IMR-90 (cell line): Measurements from ENCODE around the gene NMRAL1. TPM values are rescaled to one million over a fixed set of nuclear protein-coding genes. Genes with fewer than 3 reads are reported as not detected.
A peak's percentile ranks its signal among the peaks of the same experiment; 100 is the strongest.

Source experiments
- ATAC-seq: fragments of 200-7000 bp; cut with Tn5 transposase; 2 replicates; pipeline ENCODE4 v1.9.1; 2020; ENCODE audit warnings: low read depth, mild to moderate bottlenecking, moderate library complexity
- BruUV-seq: library from RNA; stranded (reverse); fragments of 400-500 nt; replicated peaks from 2 replicates; lab custom pipeline; 2021; lab: Mats Ljungman, UMichigan
- CTCF ChIA-PET: fragments of 300-600 bp; formaldehyde crosslinking; extraction: SDS; loops from one replicate; lab custom pipeline; 2021; ENCODE audit warnings: antibody characterized with exemption; lab: Yijun Ruan, JAX
- POLR2A ChIA-PET: fragments of 300-600 bp; sonication (Branson Sonifier 250); formaldehyde crosslinking; loops from one replicate; lab custom pipeline; 2022; ENCODE audit warnings: antibody characterized with exemption; ENCODE audit not compliant: unreplicated experiment; lab: Charles Lee
- DNase-seq: peaks from one replicate; pipeline ENCODE4 v3.0.0; 2013
- H2AFZ ChIP-seq: replicated peaks from 2 replicates; pipeline ENCODE3; 2013; ENCODE audit warnings: low read length, mild to moderate bottlenecking; ENCODE audit not compliant: poor library complexity
- H2AK5ac ChIP-seq: 2 replicates; pipeline ENCODE4 v1.6.1; 2013; ENCODE audit warnings: low read depth, low read length, inconsistent platforms
- H2AK9ac ChIP-seq: replicated peaks from 2 replicates; pipeline ENCODE3; 2013; ENCODE audit warnings: mild to moderate bottlenecking, low read depth, low read length, moderate library complexity; ENCODE audit not compliant: poor library complexity
- H2BK120ac ChIP-seq: 2 replicates; pipeline ENCODE4 v1.6.1; 2013; ENCODE audit warnings: low read depth, low read length, inconsistent platforms
- H2BK15ac ChIP-seq: 3 replicates; pipeline ENCODE4 v1.6.1; 2013; ENCODE audit warnings: low read depth, low read length, inconsistent platforms
- H2BK20ac ChIP-seq: 2 replicates; pipeline ENCODE4 v1.6.1; 2013; ENCODE audit warnings: low read depth, mild to moderate bottlenecking, inconsistent platforms, low read length, moderate library complexity
- H2BK5ac ChIP-seq: 2 replicates; pipeline ENCODE4 v1.6.1; 2013; ENCODE audit warnings: mild to moderate bottlenecking, low read depth, low read length, inconsistent platforms; ENCODE audit not compliant: poor library complexity, severe bottlenecking
- H3K14ac ChIP-seq: replicated peaks from 2 replicates; pipeline ENCODE4 v1.6.1; 2013; ENCODE audit warnings: low read depth, low read length, inconsistent platforms
- H3K18ac ChIP-seq: 2 replicates; pipeline ENCODE4 v1.6.1; 2013; ENCODE audit warnings: low read depth, low read length, control low read depth
- H3K23ac ChIP-seq: 2 replicates; pipeline ENCODE4 v1.6.1; 2013; ENCODE audit warnings: low read depth, low read length, inconsistent platforms
- H3K27ac ChIP-seq: 2 replicates; pipeline ENCODE4 v1.5.1; 2013; ENCODE audit warnings: mild to moderate bottlenecking, control low read depth, low read length; ENCODE audit not compliant: insufficient read depth
- H3K27me3 ChIP-seq: 2 replicates; pipeline ENCODE4 v1.6.1; 2013; ENCODE audit warnings: low read length; ENCODE audit not compliant: control insufficient read depth, insufficient read depth
- H3K36me3 ChIP-seq: 2 replicates; pipeline ENCODE4 v1.6.1; 2013; ENCODE audit warnings: low read length, mixed read lengths; ENCODE audit not compliant: control insufficient read depth, insufficient read depth
- H3K4ac ChIP-seq: 2 replicates; pipeline ENCODE4 v1.6.1; 2013; ENCODE audit warnings: low read depth, low read length, inconsistent platforms
- H3K4me1 ChIP-seq: 2 replicates; pipeline ENCODE4 v1.6.1; 2013; ENCODE audit warnings: low read length, mixed read lengths; ENCODE audit not compliant: control insufficient read depth, insufficient read depth
- H3K4me2 ChIP-seq: 2 replicates; pipeline ENCODE4 v1.6.1; 2013; ENCODE audit warnings: low read depth, mild to moderate bottlenecking, control low read depth, low read length, moderate library complexity
- H3K4me3 ChIP-seq: 2 replicates; pipeline ENCODE4 v1.5.1; 2013; ENCODE audit warnings: low read depth, mild to moderate bottlenecking, control low read depth, low read length, moderate library complexity; ENCODE audit not compliant: insufficient read depth
- H3K56ac ChIP-seq: 2 replicates; pipeline ENCODE4 v1.6.1; 2013; ENCODE audit warnings: low read length, inconsistent platforms; ENCODE audit not compliant: insufficient read depth; ENCODE audit errors: extremely low read depth
- H3K79me1 ChIP-seq, 2 experiments: 2 replicates each; pipeline ENCODE4 v1.6.1; 2013; ENCODE audit warnings: low read length in 2 of 2, inconsistent platforms in 1 of 2, low read depth in 1 of 2
- H3K9ac ChIP-seq: 2 replicates; pipeline ENCODE4 v1.6.1; 2013; ENCODE audit warnings: low read depth, low read length, control low read depth
- H3K9me1 ChIP-seq: 2 replicates; pipeline ENCODE4 v1.6.1; 2013; ENCODE audit warnings: low read length, inconsistent platforms; ENCODE audit not compliant: insufficient read depth
- H3K9me3 ChIP-seq: 2 replicates; pipeline ENCODE4 v1.6.1; 2013; ENCODE audit warnings: low read length; ENCODE audit not compliant: control insufficient read depth, insufficient read depth
- H4K20me1 ChIP-seq: 2 replicates; pipeline ENCODE4 v1.6.1; 2013; ENCODE audit warnings: low read length, inconsistent platforms; ENCODE audit not compliant: insufficient read depth
- H4K5ac ChIP-seq: 2 replicates; pipeline ENCODE4 v1.6.1; 2013; ENCODE audit warnings: mild to moderate bottlenecking, low read depth, low read length, control low read depth
- H4K8ac ChIP-seq, 2 experiments: 2 replicates each; pipeline ENCODE4 v1.6.1; 2013; ENCODE audit warnings: low read depth in 2 of 2, low read length in 2 of 2, control low read depth in 1 of 2, inconsistent platforms in 1 of 2
- H4K91ac ChIP-seq: 2 replicates; pipeline ENCODE4 v1.6.1; 2013; ENCODE audit warnings: low read depth, low read length, inconsistent platforms; ENCODE audit not compliant: insufficient read depth
- CEBPB ChIP-seq: IDR thresholded peaks from 2 replicates; pipeline ENCODE4 v1.6.1; 2012; ENCODE audit warnings: low read depth, low read length, improper control_type of control experiment
- CHD1 ChIP-seq: IDR thresholded peaks from 2 replicates; pipeline ENCODE4 v1.6.1; 2012; ENCODE audit warnings: low read depth, low read length, improper control_type of control experiment
- CTCF ChIP-seq: conservative IDR thresholded peaks from 2 replicates; pipeline ENCODE4 v1.5.1; 2012; ENCODE audit warnings: mild to moderate bottlenecking, low read depth, low read length, improper control_type of control experiment
- ELK1 ChIP-seq: fragments of 150-350 bp; IDR thresholded peaks from 2 replicates; pipeline ENCODE4 v1.6.1; 2016; ENCODE audit warnings: low read depth, mild to moderate bottlenecking, low read length, moderate library complexity, borderline replicate concordance
- MAZ ChIP-seq: IDR thresholded peaks from 2 replicates; pipeline ENCODE4 v1.6.1; 2012; ENCODE audit warnings: low read depth, mild to moderate bottlenecking, low read length, improper control_type of control experiment, moderate library complexity, borderline replicate concordance
- MXI1 ChIP-seq: IDR thresholded peaks from 2 replicates; pipeline ENCODE4 v1.6.1; 2012; ENCODE audit warnings: low read depth, mild to moderate bottlenecking, low read length, moderate library complexity, borderline replicate concordance
- NFE2L2 ChIP-seq: fragments of 150-350 bp; IDR thresholded peaks from 2 replicates; pipeline ENCODE4 v1.6.1; 2016; ENCODE audit warnings: low read depth, mild to moderate bottlenecking, low read length
- POLR2A ChIP-seq: IDR thresholded peaks from 2 replicates; pipeline ENCODE4 v1.6.1; 2012; ENCODE audit warnings: mild to moderate bottlenecking, low read depth, low read length
- RAD21 ChIP-seq: IDR thresholded peaks from 2 replicates; pipeline ENCODE4 v1.6.1; 2012; ENCODE audit warnings: low read length, improper control_type of control experiment
- SMC3 ChIP-seq: fragments of 150-350 bp; IDR thresholded peaks from 2 replicates; pipeline ENCODE4 v1.6.1; 2016; ENCODE audit warnings: low read depth, mild to moderate bottlenecking, antibody characterized with exemption, low read length, moderate library complexity
- WGBS, 2 experiments: methylation state at CpG; one replicate each; pipeline versions ENCODE4 v1.1.5 to v1.1.7; 2013; ENCODE audit warnings: missing lambda C conversion rate in 2 of 2; ENCODE audit not compliant: insufficient read length in 1 of 2; ENCODE audit errors: extremely low coverage in 2 of 2; 5-methylcytosine and 5-hydroxymethylcytosine counted together
- dilution Hi-C: fragments of 300-500 bp; cut with HindIII; formaldehyde crosslinking; loops from one replicate; pipeline ENCODE4 v1.14.3; 2018; ENCODE audit warnings: low sequenced_read_pairs; ENCODE audit not compliant: unreplicated experiment
- in situ Hi-C: fragments of 300-500 bp; cut with MboI; formaldehyde crosslinking; loops from 3 replicates; pipeline ENCODE4 v1.14.3; 2019; ENCODE audit warnings: low sequenced_read_pairs, inconsistent platforms, mixed read lengths
- intact Hi-C: fragments of 100-400 bp; cut with micrococcal nuclease; formaldehyde crosslinking; loops from 2 replicates; pipeline ENCODE4 v1.10.0; 2022
- polyA plus RNA-seq, 3 experiments: library from polyadenylated mRNA; depleted of rRNA; stranded (reverse); fragments of >200 nt; gene quantifications; 2 replicates each; pipeline ENCODE4 v1.2.3, GENCODE V29; 2012; ENCODE audit warnings: low replicate concordance in 1 of 3
- total RNA-seq: library from RNA; depleted of rRNA; stranded (reverse); fragments of >200 nt; gene quantifications from 2 replicates; pipeline ENCODE4 v1.2.3, GENCODE V29; 2012

NMRAL1 gene
- total and polyA plus RNA-seq, 2 of the 4 experiments (the other 2 are of a cell fraction) = 48.6 to 67.6 TPM

GRCh38 chr16:4512473-4512872 lies 38.0 kb upstream of the NMRAL1 start:
- ChIA-PET CTCF (no interaction called here), POLR2A (no interaction called here)
- no peak overlapping the region for H4K91ac ChIP-seq

More at GRCh38 chr16:4512473-4512872, 38.0 kb upstream of the NMRAL1 start:
- Histone ChIP-seq H2BK120ac (no peak overlapping the region), H2AK9ac (no peak overlapping the region), H3K79me1 (peaks cover 15 to 32% of the 10 kb centered on the region in 2 experiments), H2AFZ (no peak overlapping the region), H3K18ac (no peak overlapping the region), H3K23ac (no peak overlapping the region), H3K9ac (no peak overlapping the region), H4K20me1 (peaks cover 12% of the 10 kb centered on the region), H2AK5ac (no peak overlapping the region), H3K4me1 (no peaks in the 10 kb centered on the region), H3K4me3 (no peak overlapping the region), H3K27ac (no peak overlapping the region), H3K56ac (no peak overlapping the region), H3K9me1 (no peaks in the 10 kb centered on the region), H4K5ac (no peak overlapping the region), H3K4me2 (no peak overlapping the region), H3K4ac (no peak overlapping the region), H3K14ac (no peak overlapping the region), H2BK5ac (no peak overlapping the region), H3K9me3 (no peaks in the 10 kb centered on the region), H2BK20ac (no peak overlapping the region), H3K36me3 (peaks cover 61% of the 10 kb centered on the region), H4K8ac (no peak overlapping the region), H3K27me3 (no peaks in the 10 kb centered on the region), H2BK15ac (no peak overlapping the region)
- TF ChIP-seq SMC3 (no peak), NFE2L2 (no peak), MAZ (no peak), CHD1 (no peak), CTCF (no peak), MXI1 (no peak), CEBPB (no peak), RAD21 (no peak), ELK1 (no peak), POLR2A (no peak)
- intact Hi-C loops (loop anchor here (10.0 kb wide), 1 partner anchor 442 kb away; the partner anchor contains the start of gene SEC14L5), dilution Hi-C loops (no loop called here), in situ Hi-C loops (loop anchor here (5.0 to 25.0 kb wide), 2 partner anchors 35 to 450 kb away; partner anchors contain the start of gene SEC14L5)
- ATAC-seq (no peak), DNase-seq (peak; percentile 30)
- no TSS peak for BruUV-seq
- WGBS, 2 experiments = 100% methylated on average over 1 of the region's 10 CpGs; no CpG with 5 or more reads in 1 of the 2 experiments
